ENCODE results near the gene NDNF. TPM values are rescaled to one million over a fixed set of nuclear protein-coding genes. Genes with fewer than 3 reads are reported as not detected.

The NDNF gene
- total RNA-seq (under 1 TPM; 0.13 to 0.18 TPM), polyA plus RNA-seq (not detected)

GRCh38 chr4:121072224-121073003 lies at the start of gene NDNF:
Gene NDNF, minus strand, starts transcription at chr4:121072535. Its CDS starts 26,698 bp downstream, at chr4:121045837.
- Mint-ChIP-seq H3K4me1 (peaks cover 20 to 32% (median 22%) of the 10 kb centered on the region in 3 donors), H3K27me3 (peaks cover 57 to 78% of the 10 kb centered on the region in 2 donors), H3K9me3 (no peaks in the 10 kb centered on the region), H3K4me3 (peak within 1 kb of the TSS; percentile 80 to 93 (median 87)), H3K36me3 (no peaks in the 10 kb centered on the region), H3K27ac (peak within 1 kb of the TSS in 3 of 8 donors; percentile 23 to 80 (median 56))
- Histone ChIP-seq H3K9me3 (ENCODE audit: low read length) (no peaks in the 10 kb centered on the region), H3K27me3 (ENCODE audit: insufficient read depth, low read length, poor library complexity, severe bottlenecking) (peaks cover 27% of the 10 kb centered on the region), H3K27ac (ENCODE audit: low read depth, low read length) (no peak within 1 kb of the TSS), H3K4me1 (ENCODE audit: insufficient read depth, low read length) (peaks cover 11% of the 10 kb centered on the region), H3K4me3 (ENCODE audit: low read length) (peak within 1 kb of the TSS; percentile 59), H3K36me3 (ENCODE audit: insufficient read depth, low read length) (no peaks in the 10 kb centered on the region)
- ChIA-PET POLR2A (no interaction called here), CTCF (no interaction called here)
- peak in 4 of 5 donors; percentile 34 to 47 (median 38) for DNase-seq

- H3K9me3 Mint-ChIP-seq: no peaks in the 10 kb centered on the region
- H3K4me1 Mint-ChIP-seq: peaks cover 4 to 10% (median 9%) of the 10 kb centered on the region in 3 donors
- no peak overlapping the region for H3K27ac ChIP-seq (ENCODE audit: low read depth, low read length)
- no peaks in the 10 kb centered on the region for H3K27me3 ChIP-seq (ENCODE audit: insufficient read depth, low read length, poor library complexity, severe bottlenecking)
- no peak for DNase-seq
- H3K27me3 Mint-ChIP-seq: no peaks in the 10 kb centered on the region
- ChIA-PET CTCF (interaction anchor here (1.4 kb wide), 2 partner anchors 10 to 16 kb away, joined by 3 read pairs; no protein-coding TSS in a partner anchor), POLR2A (no interaction called here)
- no peaks in the 10 kb centered on the region for H3K9me3 ChIP-seq (ENCODE audit: low read length)
- H3K27ac Mint-ChIP-seq: no peak overlapping the region
- H3K4me3 ChIP-seq (ENCODE audit: low read length): no peak overlapping the region
- H3K36me3 Mint-ChIP-seq: peaks cover 0 to 3% (median 0%) of the 10 kb centered on the region in 3 donors
- no peak overlapping the region for H3K4me3 Mint-ChIP-seq
- H3K4me1 ChIP-seq (ENCODE audit: insufficient read depth, low read length): peaks cover 9% of the 10 kb centered on the region
- H3K36me3 ChIP-seq (ENCODE audit: insufficient read depth, low read length): no peaks in the 10 kb centered on the region
Measured at GRCh38 chr4:121119715-121120114, 47.4 kb upstream of the NDNF start.

- Mint-ChIP-seq H3K27me3 (no peaks in the 10 kb centered on the region), H3K36me3 (peaks cover 0 to 3% (median 0%) of the 10 kb centered on the region in 3 donors), H3K27ac (no peak overlapping the region), H3K9me3 (no peaks in the 10 kb centered on the region), H3K4me3 (peak overlapping the region in 1 of 7 donors; percentile 14), H3K4me1 (peaks cover 4 to 13% (median 10%) of the 10 kb centered on the region in 3 donors)
- Histone ChIP-seq H3K9me3 (ENCODE audit: low read length) (no peaks in the 10 kb centered on the region), H3K4me3 (ENCODE audit: low read length) (no peak overlapping the region), H3K27me3 (ENCODE audit: insufficient read depth, low read length, poor library complexity, severe bottlenecking) (no peaks in the 10 kb centered on the region), H3K27ac (ENCODE audit: low read depth, low read length) (no peak overlapping the region), H3K36me3 (ENCODE audit: insufficient read depth, low read length) (no peaks in the 10 kb centered on the region), H3K4me1 (ENCODE audit: insufficient read depth, low read length) (peaks cover 9% of the 10 kb centered on the region)
- ChIA-PET CTCF (interaction anchor here (1.0 to 1.3 kb wide), 2 partner anchors 19 to 190 kb away, joined by 3 read pairs; no protein-coding TSS in a partner anchor), POLR2A (no interaction called here)
- DNase-seq: no peak
Measured at GRCh38 chr4:121118344-121118743, 46.0 kb upstream of the NDNF start.

- peaks cover 9% of the 10 kb centered on the region for H3K4me1 ChIP-seq (ENCODE audit: insufficient read depth, low read length)
- H3K9me3 ChIP-seq (ENCODE audit: low read length): no peaks in the 10 kb centered on the region
- H3K36me3 ChIP-seq (ENCODE audit: insufficient read depth, low read length): no peaks in the 10 kb centered on the region
- no peak overlapping the region for H3K4me3 ChIP-seq (ENCODE audit: low read length)
- H3K9me3 Mint-ChIP-seq: no peaks in the 10 kb centered on the region
- H3K27ac ChIP-seq (ENCODE audit: low read depth, low read length): no peak overlapping the region
- ChIA-PET CTCF (no interaction called here), POLR2A (no interaction called here)
- peak overlapping the region in 1 of 8 donors; percentile 35 for H3K27ac Mint-ChIP-seq
- no peaks in the 10 kb centered on the region for H3K27me3 Mint-ChIP-seq
- DNase-seq: no peak
- H3K27me3 ChIP-seq (ENCODE audit: insufficient read depth, low read length, poor library complexity, severe bottlenecking): no peaks in the 10 kb centered on the region
- no peaks in the 10 kb centered on the region for H3K36me3 Mint-ChIP-seq
- peaks cover 6 to 13% (median 10%) of the 10 kb centered on the region in 3 donors for H3K4me1 Mint-ChIP-seq
- H3K4me3 Mint-ChIP-seq: no peak overlapping the region
Measured at GRCh38 chr4:121114756-121115155, 42.4 kb upstream of the NDNF start.

GRCh38 chr4:121112530-121112929 lies 40.2 kb upstream of the NDNF start:
- no peak overlapping the region for H3K4me3 ChIP-seq (ENCODE audit: low read length)
- H3K27ac Mint-ChIP-seq: no peak overlapping the region
- no peak overlapping the region for H3K4me3 Mint-ChIP-seq
- H3K27me3 ChIP-seq (ENCODE audit: insufficient read depth, low read length, poor library complexity, severe bottlenecking): no peaks in the 10 kb centered on the region
- peaks cover 0 to 4% (median 0%) of the 10 kb centered on the region in 3 donors for H3K36me3 Mint-ChIP-seq
- H3K9me3 Mint-ChIP-seq: no peaks in the 10 kb centered on the region
- H3K4me1 Mint-ChIP-seq: peaks cover 0 to 4% (median 2%) of the 10 kb centered on the region in 3 donors
- no peak overlapping the region for H3K27ac ChIP-seq (ENCODE audit: low read depth, low read length)
- H3K9me3 ChIP-seq (ENCODE audit: low read length): no peaks in the 10 kb centered on the region
- ChIA-PET POLR2A (no interaction called here), CTCF (interaction anchor here (1.0 kb wide), 1 partner anchor 24 kb away, joined by 3 read pairs; no protein-coding TSS in a partner anchor)
- DNase-seq: no peak
- peaks cover 0 to 3% of the 10 kb centered on the region in 2 donors for H3K27me3 Mint-ChIP-seq
- H3K4me1 ChIP-seq (ENCODE audit: insufficient read depth, low read length): no peaks in the 10 kb centered on the region
- H3K36me3 ChIP-seq (ENCODE audit: insufficient read depth, low read length): no peaks in the 10 kb centered on the region

- Histone ChIP-seq H3K27me3 (ENCODE audit: insufficient read depth, low read length, poor library complexity, severe bottlenecking) (no peaks in the 10 kb centered on the region), H3K9me3 (ENCODE audit: low read length) (no peaks in the 10 kb centered on the region), H3K36me3 (ENCODE audit: insufficient read depth, low read length) (no peaks in the 10 kb centered on the region), H3K27ac (ENCODE audit: low read depth, low read length) (no peak overlapping the region), H3K4me1 (ENCODE audit: insufficient read depth, low read length) (no peaks in the 10 kb centered on the region), H3K4me3 (ENCODE audit: low read length) (no peak overlapping the region)
- Mint-ChIP-seq H3K36me3 (peaks cover 0 to 9% (median 0%) of the 10 kb centered on the region in 3 donors), H3K27me3 (peaks cover 0 to 3% of the 10 kb centered on the region in 2 donors), H3K4me3 (no peak overlapping the region), H3K27ac (no peak overlapping the region), H3K9me3 (peaks cover 0 to 3% (median 0%) of the 10 kb centered on the region in 5 donors), H3K4me1 (peaks cover 0 to 2% (median 0%) of the 10 kb centered on the region in 3 donors)
- no peak for DNase-seq
- ChIA-PET POLR2A (no interaction called here), CTCF (no interaction called here)
Measured at GRCh38 chr4:121108557-121108956, 36.2 kb upstream of the NDNF start.

- H3K4me1 Mint-ChIP-seq: no peaks in the 10 kb centered on the region
- no peaks in the 10 kb centered on the region for H3K4me1 ChIP-seq (ENCODE audit: insufficient read depth, low read length)
- peaks cover 0 to 3% of the 10 kb centered on the region in 2 donors for H3K27me3 Mint-ChIP-seq
- H3K36me3 Mint-ChIP-seq: peaks cover 0 to 9% (median 0%) of the 10 kb centered on the region in 3 donors
- H3K4me3 Mint-ChIP-seq: no peak overlapping the region
- peaks cover 0 to 3% (median 0%) of the 10 kb centered on the region in 5 donors for H3K9me3 Mint-ChIP-seq
- H3K27ac ChIP-seq (ENCODE audit: low read depth, low read length): no peak overlapping the region
- H3K27ac Mint-ChIP-seq: peak overlapping the region in 1 of 8 donors; percentile 87
- H3K36me3 ChIP-seq (ENCODE audit: insufficient read depth, low read length): no peaks in the 10 kb centered on the region
- no peak for DNase-seq
- POLR2A ChIA-PET: no interaction called here
- no peaks in the 10 kb centered on the region for H3K27me3 ChIP-seq (ENCODE audit: insufficient read depth, low read length, poor library complexity, severe bottlenecking)
- H3K4me3 ChIP-seq (ENCODE audit: low read length): no peak overlapping the region
- CTCF ChIA-PET: no interaction called here
- no peaks in the 10 kb centered on the region for H3K9me3 ChIP-seq (ENCODE audit: low read length)
Measured at GRCh38 chr4:121107507-121107906, 35.2 kb upstream of the NDNF start.

GRCh38 chr4:121100093-121100775 lies 27.9 kb upstream of the NDNF start:
- CTCF ChIA-PET: interaction anchor here (1.1 kb wide), 1 partner anchor 92 kb away, joined by 3 read pairs; no protein-coding TSS in a partner anchor
- DNase-seq: no peak
- POLR2A ChIA-PET: no interaction called here
- H3K27me3 ChIP-seq (ENCODE audit: insufficient read depth, low read length, poor library complexity, severe bottlenecking): no peaks in the 10 kb centered on the region
- H3K4me1 Mint-ChIP-seq: peaks cover 0 to 6% (median 0%) of the 10 kb centered on the region in 3 donors
- H3K27ac Mint-ChIP-seq: no peak overlapping the region
- H3K36me3 ChIP-seq (ENCODE audit: insufficient read depth, low read length): no peaks in the 10 kb centered on the region
- no peaks in the 10 kb centered on the region for H3K4me1 ChIP-seq (ENCODE audit: insufficient read depth, low read length)
- peaks cover 0 to 3% (median 0%) of the 10 kb centered on the region in 5 donors for H3K9me3 Mint-ChIP-seq
- no peak overlapping the region for H3K4me3 Mint-ChIP-seq
- no peak overlapping the region for H3K27ac ChIP-seq (ENCODE audit: low read depth, low read length)
- no peaks in the 10 kb centered on the region for H3K9me3 ChIP-seq (ENCODE audit: low read length)
- H3K4me3 ChIP-seq (ENCODE audit: low read length): no peak overlapping the region
- no peaks in the 10 kb centered on the region for H3K36me3 Mint-ChIP-seq
- no peaks in the 10 kb centered on the region for H3K27me3 Mint-ChIP-seq

Measured in CD8-positive, alpha-beta memory T cell (primary cell).